Stomach (tissue), 9 donors: Measurements from ENCODE around the gene HAVCR2. TPM values are rescaled to one million over a fixed set of nuclear protein-coding genes. Genes with fewer than 3 reads are reported as not detected.
A peak's percentile ranks its signal among the peaks of the same experiment; 100 is the strongest.

Experiments
- DNase-seq, 2 donors: peaks; one replicate each; pipeline versions ENCODE4 v3.0.0 to v3.0.0-alpha.2; 2013 to 2019
- H3K27ac ChIP-seq, 5 donors: fragments of 200-600 bp in 4 of 5; sonication (generic) in 4 of 5; one replicate each; pipeline ENCODE4 v1.5.1; 2013 to 2019; ENCODE audit warnings: mild to moderate bottlenecking in 1 of 5, moderate library complexity in 1 of 5
- H3K27me3 ChIP-seq, 3 donors: fragments of 200-600 bp; sonication (generic); one replicate each; pipeline ENCODE4 v1.5.1; 2017 to 2019; ENCODE audit warnings: mixed run types in 1 of 3
- H3K36me3 ChIP-seq, 4 donors: fragments of 200-600 bp; sonication (generic); 1 replicate in 3 of 4; 2 replicates in 1 of 4; pipeline ENCODE4 v1.5.1; 2016 to 2019
- H3K4me1 ChIP-seq, 4 donors: fragments of 200-600 bp; sonication (generic); one replicate each; pipeline ENCODE4 v1.5.1; 2016 to 2019
- H3K4me3 ChIP-seq, 4 donors: fragments of 200-600 bp; sonication (generic) in 3 of 4; one replicate each; pipeline ENCODE4 v1.5.1; 2016 to 2019; ENCODE audit warnings: mild to moderate bottlenecking in 1 of 4
- H3K9me3 ChIP-seq, 4 donors: fragments of 200-600 bp; sonication (generic); one replicate each; pipeline ENCODE4 v1.5.1; 2016 to 2019
- EP300 ChIP-seq: sonication (generic); formaldehyde crosslinking; IDR thresholded peaks from one replicate; pipeline ENCODE4 v1.6.1; 2017; ENCODE audit warnings: antibody characterized with exemption
- POLR2A ChIP-seq, 4 donors: fragments of 450-650 bp; IDR thresholded peaks; one replicate each; pipeline ENCODE4 v1.6.1; 2016; ENCODE audit warnings: antibody characterized with exemption in 4 of 4, control low read depth in 2 of 4, mild to moderate bottlenecking in 1 of 4, moderate library complexity in 1 of 4
- POLR2AphosphoS5 ChIP-seq, 3 donors: sonication (generic); formaldehyde crosslinking; IDR thresholded peaks; one replicate each; pipeline ENCODE4 v1.6.1; 2016; ENCODE audit warnings: antibody characterized with exemption in 3 of 3
- WGBS, 5 donors: extraction: QIAGEN DNeasy Blood & Tissue Kit in 3 of 5; methylation state at CpG; one replicate each; pipeline versions ENCODE4 v1.1.5 to v1.1.7; 2013 to 2018; 5-methylcytosine and 5-hydroxymethylcytosine counted together
- intact Hi-C: fragments of 100-400 bp; cut with DNase I; formaldehyde crosslinking; loops from one replicate; pipeline ENCODE4 v1.15.1; 2023; ENCODE audit warnings: low total_unique reads
- polyA plus RNA-seq, 3 donors: library from polyadenylated mRNA; stranded (reverse); fragments of 200-250 nt; gene quantifications; one replicate each; pipeline ENCODE4 v1.2.3, GENCODE V29; 2013
- total RNA-seq, 5 donors: library from RNA; depleted of rRNA; stranded (reverse); fragments of >200 nt; gene quantifications; one replicate each; pipeline versions ENCODE4 v1.1.0 to v1.2.3, GENCODE V29; 2014 to 2016
- TF ChIP-seq, protein P1 (sequence below), 7 experiments: fragments of 450-650 bp in 4 of 7; fragments of 200-600 bp in 3 of 7; sonication (generic) in 3 of 7; IDR thresholded peaks; one replicate each; pipeline ENCODE4 v1.5.1; 2016 to 2019; ENCODE audit warnings: antibody characterized with exemption in 7 of 7, control low read depth in 2 of 7, mild to moderate bottlenecking in 1 of 7
- donor health status: healthy with polysubstance abuse.
- donor health status: Bipolar disorder and iron deficiency.
- donor health status: healthy.

HAVCR2 gene
- total and polyA plus RNA-seq, 8 donors: 1.2 to 9.9 (median 3.2) TPM; not detected in 2

DNA sequence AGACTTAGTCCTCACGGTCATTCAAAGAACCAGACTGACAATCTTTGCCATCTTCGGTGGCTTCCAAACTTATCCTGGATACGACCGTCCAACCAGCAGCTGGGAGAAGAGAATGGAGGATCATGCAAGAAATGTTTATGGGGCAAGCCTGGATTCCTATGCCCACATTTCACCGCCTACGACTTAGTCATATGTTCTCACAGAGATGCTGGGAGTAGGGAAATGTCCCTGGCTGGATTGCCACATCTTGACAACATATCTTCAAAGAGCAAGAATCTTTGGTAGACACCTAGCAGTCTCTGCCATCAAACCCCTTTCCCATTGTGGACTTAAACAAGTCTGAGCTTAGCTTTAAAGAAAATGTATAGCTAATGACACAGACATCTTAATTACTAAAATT lies 28.8 kb upstream of the HAVCR2 start:
- Histone ChIP-seq H3K36me3 (peaks cover 0 to 32% (median 27%) of the 10 kb centered on the region in 4 donors), H3K4me1 (peaks cover 11 to 34% (median 13%) of the 10 kb centered on the region in 4 donors), H3K27me3 (no peaks in the 10 kb centered on the region), H3K4me3 (no peak overlapping the region), H3K27ac (no peak overlapping the region), H3K9me3 (no peaks in the 10 kb centered on the region)
- no peak for TF ChIP-seq EP300
- TF ChIP-seq, protein P1, sequence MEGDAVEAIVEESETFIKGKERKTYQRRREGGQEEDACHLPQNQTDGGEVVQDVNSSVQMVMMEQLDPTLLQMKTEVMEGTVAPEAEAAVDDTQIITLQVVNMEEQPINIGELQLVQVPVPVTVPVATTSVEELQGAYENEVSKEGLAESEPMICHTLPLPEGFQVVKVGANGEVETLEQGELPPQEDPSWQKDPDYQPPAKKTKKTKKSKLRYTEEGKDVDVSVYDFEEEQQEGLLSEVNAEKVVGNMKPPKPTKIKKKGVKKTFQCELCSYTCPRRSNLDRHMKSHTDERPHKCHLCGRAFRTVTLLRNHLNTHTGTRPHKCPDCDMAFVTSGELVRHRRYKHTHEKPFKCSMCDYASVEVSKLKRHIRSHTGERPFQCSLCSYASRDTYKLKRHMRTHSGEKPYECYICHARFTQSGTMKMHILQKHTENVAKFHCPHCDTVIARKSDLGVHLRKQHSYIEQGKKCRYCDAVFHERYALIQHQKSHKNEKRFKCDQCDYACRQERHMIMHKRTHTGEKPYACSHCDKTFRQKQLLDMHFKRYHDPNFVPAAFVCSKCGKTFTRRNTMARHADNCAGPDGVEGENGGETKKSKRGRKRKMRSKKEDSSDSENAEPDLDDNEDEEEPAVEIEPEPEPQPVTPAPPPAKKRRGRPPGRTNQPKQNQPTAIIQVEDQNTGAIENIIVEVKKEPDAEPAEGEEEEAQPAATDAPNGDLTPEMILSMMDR (IDR thresholded peaks at IDR 0.05): no peak
- TF ChIP-seq POLR2A (IDR thresholded peaks at IDR 0.05): no peak
- no peak for TF ChIP-seq POLR2AphosphoS5 (IDR thresholded peaks at IDR 0.05)
- intact Hi-C loops: no loop called here
- no peak for DNase-seq
- WGBS, 5 donors: 86 to 98% (median 96%) methylated on average over 6 of the region's 6 CpGs

DNA sequence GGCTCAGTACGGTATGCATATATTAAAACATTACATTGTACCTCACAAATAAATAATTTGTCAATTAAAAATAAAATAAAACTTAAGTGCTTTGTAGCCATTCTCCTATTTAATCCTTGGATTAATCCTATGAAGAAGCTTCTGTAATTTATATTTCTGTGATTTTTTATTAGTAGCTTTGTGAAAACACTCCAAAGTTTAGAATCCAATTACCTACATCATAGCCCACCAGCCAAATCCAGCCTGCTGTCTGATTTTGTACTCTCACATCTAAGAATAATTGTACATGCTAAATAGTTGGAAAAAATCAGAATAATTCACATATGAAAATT lies 23.4 kb upstream of the HAVCR2 start:
- TF ChIP-seq EP300: no peak
- TF ChIP-seq POLR2AphosphoS5 (IDR thresholded peaks at IDR 0.05): no peak
- TF ChIP-seq, protein P1 (IDR thresholded peaks at IDR 0.05): no peak
- no peak for TF ChIP-seq POLR2A (IDR thresholded peaks at IDR 0.05)
- Histone ChIP-seq H3K36me3 (peaks cover 0 to 8% (median 7%) of the 10 kb centered on the region in 4 donors), H3K27me3 (no peaks in the 10 kb centered on the region), H3K4me3 (no peak overlapping the region), H3K27ac (no peak overlapping the region), H3K9me3 (no peaks in the 10 kb centered on the region), H3K4me1 (peaks cover 0 to 14% (median 5%) of the 10 kb centered on the region in 4 donors)
- DNase-seq: no peak
- intact Hi-C loops: no loop called here
- 13 to 31% (median 18%) methylated on average over 1 of the region's 1 CpG for WGBS, 5 donors

- no peak overlapping the region for H3K27ac ChIP-seq
- WGBS, 5 donors: 60 to 74% (median 64%) methylated on average over 7 of the region's 7 CpGs
- peak in 1 of 2 donors; percentile 14 for DNase-seq
Observed at GRCh38 chr5:157130925-157131324, 22.1 kb upstream of the HAVCR2 start.

GRCh38 chr5:157121709-157122108 lies 12.9 kb upstream of the HAVCR2 start:
- intact Hi-C loops: no loop called here
- no peaks in the 10 kb centered on the region for H3K27me3 ChIP-seq
- peaks cover 0 to 5% (median 0%) of the 10 kb centered on the region in 4 donors for H3K36me3 ChIP-seq
- DNase-seq: no peak
- TF ChIP-seq POLR2A (IDR thresholded peaks at IDR 0.05): no peak
- TF ChIP-seq, protein P1 (IDR thresholded peaks at IDR 0.05): no peak
- no peak for TF ChIP-seq EP300
- no peak for TF ChIP-seq POLR2AphosphoS5 (IDR thresholded peaks at IDR 0.05)
- no peak overlapping the region for H3K27ac ChIP-seq
- H3K4me1 ChIP-seq: no peaks in the 10 kb centered on the region
- peaks cover 0 to 18% (median 7%) of the 10 kb centered on the region in 4 donors for H3K9me3 ChIP-seq
- no peak overlapping the region for H3K4me3 ChIP-seq

More at GRCh38 chr5:157130925-157131324, 22.1 kb upstream of the HAVCR2 start:
- Histone ChIP-seq H3K9me3 (no peaks in the 10 kb centered on the region), H3K27me3 (no peaks in the 10 kb centered on the region), H3K4me1 (peaks cover 0 to 11% (median 4%) of the 10 kb centered on the region in 4 donors), H3K36me3 (no peaks in the 10 kb centered on the region), H3K4me3 (no peak overlapping the region)
- no peak for TF ChIP-seq EP300
- TF ChIP-seq POLR2A (IDR thresholded peaks at IDR 0.05): no peak
- no peak for TF ChIP-seq POLR2AphosphoS5 (IDR thresholded peaks at IDR 0.05)
- TF ChIP-seq, protein P1 (IDR thresholded peaks at IDR 0.05): no peak
- intact Hi-C loops: no loop called here
